ENCODE data around the gene MT1A. TPM values are rescaled to one million over a fixed set of nuclear protein-coding genes. Genes with fewer than 3 reads are reported as not detected.
"Not testable (repeated sequence)": the region's sequence is repeated elsewhere in the genome, so short reads cannot be mapped to it uniquely, and the experiment has no call there.

Gene MT1A
- polyA plus RNA-seq, 1 experiment: not detected

GRCh38 chr16:56615353-56615752 is 23.1 kb upstream of the MT1A start:
- TF ChIP-seq, protein P1, sequence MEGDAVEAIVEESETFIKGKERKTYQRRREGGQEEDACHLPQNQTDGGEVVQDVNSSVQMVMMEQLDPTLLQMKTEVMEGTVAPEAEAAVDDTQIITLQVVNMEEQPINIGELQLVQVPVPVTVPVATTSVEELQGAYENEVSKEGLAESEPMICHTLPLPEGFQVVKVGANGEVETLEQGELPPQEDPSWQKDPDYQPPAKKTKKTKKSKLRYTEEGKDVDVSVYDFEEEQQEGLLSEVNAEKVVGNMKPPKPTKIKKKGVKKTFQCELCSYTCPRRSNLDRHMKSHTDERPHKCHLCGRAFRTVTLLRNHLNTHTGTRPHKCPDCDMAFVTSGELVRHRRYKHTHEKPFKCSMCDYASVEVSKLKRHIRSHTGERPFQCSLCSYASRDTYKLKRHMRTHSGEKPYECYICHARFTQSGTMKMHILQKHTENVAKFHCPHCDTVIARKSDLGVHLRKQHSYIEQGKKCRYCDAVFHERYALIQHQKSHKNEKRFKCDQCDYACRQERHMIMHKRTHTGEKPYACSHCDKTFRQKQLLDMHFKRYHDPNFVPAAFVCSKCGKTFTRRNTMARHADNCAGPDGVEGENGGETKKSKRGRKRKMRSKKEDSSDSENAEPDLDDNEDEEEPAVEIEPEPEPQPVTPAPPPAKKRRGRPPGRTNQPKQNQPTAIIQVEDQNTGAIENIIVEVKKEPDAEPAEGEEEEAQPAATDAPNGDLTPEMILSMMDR (IDR thresholded peaks at IDR 0.05; ENCODE audit: insufficient read depth, low read depth, low read length): no peak
- H3K27me3 ChIP-seq (ENCODE audit: control insufficient read depth, insufficient read depth, low read length): no peaks in the 10 kb centered on the region
- no peaks in the 10 kb centered on the region for H3K36me3 ChIP-seq (ENCODE audit: control insufficient read depth, insufficient read depth, low read length)
- DNase-seq (ENCODE audit: low read depth): no peak
- POLR2A ChIA-PET: no interaction called here
- CTCF ChIA-PET: interaction anchor here (0.6 kb wide), 1 partner anchor 59 kb away, joined by 4 read pairs; no protein-coding TSS in a partner anchor
- no peak overlapping the region for H3K4me3 ChIP-seq (ENCODE audit: low read depth, low read length)

- no peak for DNase-seq (ENCODE audit: low read depth)
- Histone ChIP-seq H3K27me3 (ENCODE audit: control insufficient read depth, insufficient read depth, low read length) (no peaks in the 10 kb centered on the region), H3K36me3 (ENCODE audit: control insufficient read depth, insufficient read depth, low read length) (no peaks in the 10 kb centered on the region), H3K4me3 (ENCODE audit: low read depth, low read length) (peak overlapping the region; percentile 34)
- POLR2A ChIA-PET: interaction anchor here (1.2 kb wide), 1 partner anchor 9 kb away, joined by 17 read pairs; the partner anchor contains the start of gene MT1E
- TF ChIP-seq, protein P1 (IDR thresholded peaks at IDR 0.05; ENCODE audit: insufficient read depth, low read depth, low read length): no peak
- CTCF ChIA-PET: interaction anchor here (1.3 kb wide), 1 partner anchor 9 kb away, joined by 3 read pairs; the partner anchor contains the start of gene MT1E
Observed at GRCh38 chr16:56616608-56617211, 21.8 kb upstream of the MT1A start.

- TF ChIP-seq, protein P1 (IDR thresholded peaks at IDR 0.05; ENCODE audit: insufficient read depth, low read depth, low read length): no peak
- ChIA-PET CTCF (interaction anchor here (1.3 kb wide), 1 partner anchor 8 kb away, joined by 3 read pairs; the partner anchor contains the start of gene MT1E), POLR2A (interaction anchor here (0.6 to 1.2 kb wide), 2 partner anchors 8 to 14 kb away, joined by 3 to 17 read pairs; partner anchors contain the start of gene MT1E)
- H3K4me3 ChIP-seq (ENCODE audit: low read depth, low read length): peak overlapping the region; percentile 34
- H3K36me3 ChIP-seq (ENCODE audit: control insufficient read depth, insufficient read depth, low read length): no peaks in the 10 kb centered on the region
- no peak for DNase-seq (ENCODE audit: low read depth)
- no peaks in the 10 kb centered on the region for H3K27me3 ChIP-seq (ENCODE audit: control insufficient read depth, insufficient read depth, low read length)
Observed at GRCh38 chr16:56617212-56618085, 21.0 kb upstream of the MT1A start.

- Histone ChIP-seq H3K27me3 (ENCODE audit: control insufficient read depth, insufficient read depth, low read length) (no peaks in the 10 kb centered on the region), H3K4me3 (ENCODE audit: low read depth, low read length) (no peak overlapping the region), H3K36me3 (ENCODE audit: control insufficient read depth, insufficient read depth, low read length) (no peaks in the 10 kb centered on the region)
- CTCF ChIA-PET: no interaction called here
- POLR2A ChIA-PET: interaction anchor here (0.6 to 1.2 kb wide), 4 partner anchors 7 to 15 kb away, joined by 3 to 17 read pairs (median 4); partner anchors contain the start of genes MT1E and MT2A
- no peak for DNase-seq (ENCODE audit: low read depth)
- TF ChIP-seq, protein P1 (IDR thresholded peaks at IDR 0.05; ENCODE audit: insufficient read depth, low read depth, low read length): no peak
Observed at GRCh38 chr16:56618138-56618537, 20.3 kb upstream of the MT1A start.

- no peaks in the 10 kb centered on the region for H3K27me3 ChIP-seq (ENCODE audit: control insufficient read depth, insufficient read depth, low read length)
- TF ChIP-seq, protein P1 (IDR thresholded peaks at IDR 0.05; ENCODE audit: insufficient read depth, low read depth, low read length): no peak
- no peaks in the 10 kb centered on the region for H3K36me3 ChIP-seq (ENCODE audit: control insufficient read depth, insufficient read depth, low read length)
- DNase-seq (ENCODE audit: low read depth): no peak
- ChIA-PET POLR2A (no interaction called here), CTCF (interaction anchor here (1.5 kb wide), 1 partner anchor 20 kb away, joined by 3 read pairs; no protein-coding TSS in a partner anchor)
- no peak overlapping the region for H3K4me3 ChIP-seq (ENCODE audit: low read depth, low read length)
Observed at GRCh38 chr16:56620339-56620897, 18.0 kb upstream of the MT1A start.

DNA sequence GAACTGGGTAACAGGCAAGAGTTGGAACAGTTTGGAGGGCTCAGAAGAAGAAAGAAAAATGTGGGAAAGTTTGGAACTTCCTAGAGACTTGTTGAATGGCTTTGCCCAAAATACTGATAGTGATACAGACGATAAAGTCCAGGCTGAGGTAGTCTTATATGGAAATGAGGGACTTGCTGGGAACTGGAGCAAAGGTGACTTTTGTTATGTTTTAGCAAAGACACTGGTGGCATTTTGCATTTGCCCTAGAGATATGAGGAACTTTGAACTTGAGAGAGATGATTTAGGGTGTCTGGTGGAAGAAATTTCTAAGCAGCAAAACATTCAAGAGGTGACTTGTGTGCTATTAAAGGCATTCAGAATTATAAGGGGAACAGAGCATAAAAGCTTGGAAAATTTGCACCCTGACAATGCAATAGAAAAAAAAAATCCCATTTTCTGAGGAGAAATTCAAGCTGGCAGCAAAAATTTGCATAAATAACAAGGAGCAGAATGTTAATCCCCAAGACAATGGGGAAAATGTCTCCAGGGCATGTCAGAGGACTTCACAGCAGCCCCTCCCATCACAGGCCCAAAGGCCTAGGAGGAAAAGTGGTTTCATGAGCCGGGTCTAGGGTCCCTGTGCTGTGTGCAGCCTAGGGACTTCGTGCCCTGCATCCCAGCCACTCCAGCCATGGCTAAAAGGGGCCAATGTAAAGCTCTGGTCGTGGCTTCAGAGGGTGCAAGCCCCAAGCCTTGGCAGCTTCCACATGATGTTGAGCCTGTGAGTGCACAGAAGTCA is 16.6 kb upstream of the MT1A start:
- CTCF ChIA-PET: interaction anchor here (1.3 to 1.5 kb wide), 2 partner anchors 18 to 21 kb away, joined by 3 read pairs; no protein-coding TSS in a partner anchor
- H3K27me3 ChIP-seq (ENCODE audit: control insufficient read depth, insufficient read depth, low read length); H3K4me3 ChIP-seq (ENCODE audit: low read depth, low read length); POLR2A ChIA-PET; DNase-seq (ENCODE audit: low read depth); H3K36me3 ChIP-seq (ENCODE audit: control insufficient read depth, insufficient read depth, low read length): not testable (repeated sequence)
